ENCODE measurements around the gene KCND3.

The KCND3 gene

GRCh38 chr1:111908011-111908621, 81.4 kb downstream of the KCND3 start:
- no peak for DNase-seq

- no peak for DNase-seq
Observed at GRCh38 chr1:111907321-111907720, 82.1 kb downstream of the KCND3 start.

- no peak for DNase-seq
Observed at GRCh38 chr1:111906816-111907215, 82.7 kb downstream of the KCND3 start.

GRCh38 chr1:111906111-111906510, 83.4 kb downstream of the KCND3 start:
- no peak for DNase-seq

GRCh38 chr1:111904478-111905218, 84.8 kb downstream of the KCND3 start:
- no peak for DNase-seq

GRCh38 chr1:111903871-111904449, 85.5 kb downstream of the KCND3 start:
- no peak for DNase-seq

GRCh38 chr1:111903148-111903870, 86.2 kb downstream of the KCND3 start:
- DNase-seq: no peak

GRCh38 chr1:111895469-111895868, 94.0 kb downstream of the KCND3 start:
- no peak for DNase-seq

GRCh38 chr1:111895017-111895416, 94.5 kb downstream of the KCND3 start:
- no peak for DNase-seq

GRCh38 chr1:111894497-111894896, 95.0 kb downstream of the KCND3 start:
- DNase-seq: no peak

- no peak for DNase-seq
Observed at GRCh38 chr1:111891566-111891965, 97.9 kb downstream of the KCND3 start.

- no peak for DNase-seq
Observed at GRCh38 chr1:111888740-111889376, 100.6 kb downstream of the KCND3 start.

- DNase-seq: no peak
Observed at GRCh38 chr1:111887875-111888274, 101.6 kb downstream of the KCND3 start.

- DNase-seq: no peak
Observed at GRCh38 chr1:111887385-111887784, 102.1 kb downstream of the KCND3 start.

GRCh38 chr1:111886741-111887140, 102.7 kb downstream of the KCND3 start:
- no peak for DNase-seq

GRCh38 chr1:111884772-111885443, 104.6 kb downstream of the KCND3 start:
- no peak for DNase-seq

GRCh38 chr1:111882986-111883560, 106.4 kb downstream of the KCND3 start:
- DNase-seq: no peak

- no peak for DNase-seq
Observed at GRCh38 chr1:111882559-111882958, 106.9 kb downstream of the KCND3 start.

GRCh38 chr1:111880881-111881837, 108.3 kb downstream of the KCND3 start:
- no peak for DNase-seq

- no peak for DNase-seq
Observed at GRCh38 chr1:111879081-111879480, 110.4 kb downstream of the KCND3 start.

- no peak for DNase-seq
Observed at GRCh38 chr1:111878649-111879048, 110.8 kb downstream of the KCND3 start.

Measured in CD4-positive, alpha-beta T cell treated with Interleukin-12 subunit alpha and Interleukin-12 subunit beta, for 1 hour (primary cell).